ENCODE data around the gene DHX15.
A peak's percentile ranks its signal among the peaks of the same experiment; 100 is the strongest.
"Not testable (repeated sequence)": the region's sequence is repeated elsewhere in the genome, so short reads cannot be mapped to it uniquely, and the experiment has no call there.

DHX15 gene

GRCh38 chr4:24537025-24537424 is 47.3 kb downstream of the DHX15 start:
- no peak for DNase-seq

- DNase-seq: no peak
These were observed 49.0 kb downstream of the DHX15 start for GRCh38 chr4:24535399-24535798.

GRCh38 chr4:24533364-24533763 is 51.0 kb downstream of the DHX15 start:
- DNase-seq: no peak

- DNase-seq: no peak
These were observed 54.8 kb downstream of the DHX15 start for GRCh38 chr4:24529555-24529954.

GRCh38 chr4:24527371-24527770 is 57.0 kb downstream of the DHX15 start:
- DNase-seq: no peak

- no peak for DNase-seq
These were observed 62.8 kb downstream of the DHX15 start for GRCh38 chr4:24521544-24521943.

GRCh38 chr4:24519649-24520048 is 64.7 kb downstream of the DHX15 start:
- DNase-seq: no peak

GRCh38 chr4:24517676-24518075 is 66.7 kb downstream of the DHX15 start:
- no peak for DNase-seq

- DNase-seq: no peak
These were observed 67.4 kb downstream of the DHX15 start for GRCh38 chr4:24516926-24517325.

- no peak for DNase-seq
These were observed 68.7 kb downstream of the DHX15 start for GRCh38 chr4:24515698-24516097.

- peak in 1 of 2 experiments; percentile 10 for DNase-seq
These were observed 69.5 kb downstream of the DHX15 start for GRCh38 chr4:24514808-24515207.

GRCh38 chr4:24513718-24514117 is 70.6 kb downstream of the DHX15 start:
- no peak for DNase-seq

- no peak for DNase-seq
These were observed 72.8 kb downstream of the DHX15 start for GRCh38 chr4:24511371-24512063.

GRCh38 chr4:24510091-24510490 is 74.3 kb downstream of the DHX15 start:
- DNase-seq: peak in 1 of 2 experiments; percentile 11

- no peak for DNase-seq
These were observed 75.8 kb downstream of the DHX15 start for GRCh38 chr4:24508541-24508940.

GRCh38 chr4:24507439-24507838 is 76.9 kb downstream of the DHX15 start:
- DNase-seq: no peak

GRCh38 chr4:24503090-24503489 is 81.3 kb downstream of the DHX15 start:
- not testable (repeated sequence) for DNase-seq

GRCh38 chr4:24497221-24497620 is 87.1 kb downstream of the DHX15 start:
- no peak for DNase-seq

GRCh38 chr4:24496597-24496996 is 87.8 kb downstream of the DHX15 start:
- DNase-seq: no peak

GRCh38 chr4:24495388-24495787 is 89.0 kb downstream of the DHX15 start:
- DNase-seq: no peak

- DNase-seq: no peak
These were observed 94.5 kb downstream of the DHX15 start for GRCh38 chr4:24489870-24490269.

- peak; percentile 61 to 70 for DNase-seq
These were observed 95.8 kb downstream of the DHX15 start for GRCh38 chr4:24488399-24489164.

- no peak for DNase-seq
These were observed 101.5 kb downstream of the DHX15 start for GRCh38 chr4:24482871-24483270.

GRCh38 chr4:24477919-24478318 is 106.4 kb downstream of the DHX15 start:
- DNase-seq: peak in 1 of 2 experiments; percentile 9

Data from NCI-H526 (cell line).